Smooth muscle cell of the brain vasculature (primary cell): ENCODE data around the gene LHX4.
"Not testable (repeated sequence)": the region's sequence is repeated elsewhere in the genome, so short reads cannot be mapped to it uniquely, and the experiment has no call there.

Experiments used
- DNase-seq: peaks from one replicate; pipeline ENCODE4 v3.0.0-alpha.2; 2012; ENCODE audit warnings: low read depth, low spot score

The LHX4 gene

DNA sequence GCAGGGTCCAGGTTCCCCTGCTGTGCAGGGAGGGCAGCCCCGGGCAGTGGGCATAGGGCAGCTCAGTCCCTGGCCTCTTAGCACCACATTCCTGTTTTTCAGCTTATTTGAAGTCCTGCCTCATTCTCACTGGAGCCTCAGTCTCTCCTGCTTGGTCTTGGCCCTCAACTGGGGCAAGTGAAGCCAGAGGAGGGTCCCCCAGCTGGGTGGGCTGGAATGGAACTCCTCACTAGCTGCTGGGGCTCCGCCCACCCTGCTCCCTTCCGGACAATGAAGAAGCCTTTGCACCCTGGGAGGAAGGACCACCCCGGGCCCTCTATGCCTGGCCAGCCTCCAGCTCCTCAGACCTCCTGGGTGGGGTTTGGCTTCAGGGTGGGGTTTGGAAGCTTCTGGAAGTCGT lies 32.8 kb upstream of the LHX4 start:
- no peak for DNase-seq

DNA sequence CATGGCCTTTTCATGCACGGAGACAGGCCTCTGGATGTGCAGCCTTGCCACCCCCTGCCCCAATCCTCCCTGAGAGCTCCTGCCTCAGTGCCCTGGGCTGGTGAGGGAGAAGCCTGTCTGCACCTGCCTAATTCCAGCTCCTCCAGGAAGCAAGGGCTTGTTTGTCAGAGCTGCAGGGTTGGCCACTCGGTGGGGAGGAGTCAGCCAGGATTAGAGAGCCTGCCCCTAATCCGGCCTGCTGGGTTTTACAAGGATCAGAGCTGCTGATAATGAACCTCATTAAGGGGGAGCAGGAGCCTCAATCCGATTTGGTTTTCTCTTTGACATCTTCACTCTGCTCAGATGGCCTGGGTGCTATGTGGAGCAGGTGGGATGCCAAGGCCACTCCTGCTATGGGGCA lies 31.9 kb upstream of the LHX4 start:
- DNase-seq, result no peak

- DNase-seq, result no peak
Observed at GRCh38 chr1:180198611-180199010, 31.5 kb upstream of the LHX4 start.

DNA sequence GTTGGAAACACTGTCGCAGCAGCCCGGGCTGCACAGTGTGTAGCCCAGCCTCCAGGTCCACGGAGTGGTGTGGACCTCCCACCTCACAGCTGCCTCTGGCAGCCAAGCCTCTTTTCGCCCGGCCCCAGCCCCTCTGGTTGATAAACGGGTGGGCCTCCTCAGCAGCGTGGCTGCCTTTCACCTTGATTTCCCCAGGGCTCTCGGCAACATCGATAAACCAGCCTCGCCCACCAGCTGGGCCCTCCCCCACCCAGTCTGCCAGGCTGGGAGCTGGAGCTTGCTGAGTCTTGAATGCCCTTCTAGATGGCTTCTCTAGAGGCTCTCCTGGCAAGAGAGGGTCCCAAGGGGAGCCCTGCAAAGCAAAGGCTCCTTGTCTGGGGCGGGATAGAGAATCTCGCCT lies 31.0 kb upstream of the LHX4 start:
- DNase-seq, result no peak

DNA sequence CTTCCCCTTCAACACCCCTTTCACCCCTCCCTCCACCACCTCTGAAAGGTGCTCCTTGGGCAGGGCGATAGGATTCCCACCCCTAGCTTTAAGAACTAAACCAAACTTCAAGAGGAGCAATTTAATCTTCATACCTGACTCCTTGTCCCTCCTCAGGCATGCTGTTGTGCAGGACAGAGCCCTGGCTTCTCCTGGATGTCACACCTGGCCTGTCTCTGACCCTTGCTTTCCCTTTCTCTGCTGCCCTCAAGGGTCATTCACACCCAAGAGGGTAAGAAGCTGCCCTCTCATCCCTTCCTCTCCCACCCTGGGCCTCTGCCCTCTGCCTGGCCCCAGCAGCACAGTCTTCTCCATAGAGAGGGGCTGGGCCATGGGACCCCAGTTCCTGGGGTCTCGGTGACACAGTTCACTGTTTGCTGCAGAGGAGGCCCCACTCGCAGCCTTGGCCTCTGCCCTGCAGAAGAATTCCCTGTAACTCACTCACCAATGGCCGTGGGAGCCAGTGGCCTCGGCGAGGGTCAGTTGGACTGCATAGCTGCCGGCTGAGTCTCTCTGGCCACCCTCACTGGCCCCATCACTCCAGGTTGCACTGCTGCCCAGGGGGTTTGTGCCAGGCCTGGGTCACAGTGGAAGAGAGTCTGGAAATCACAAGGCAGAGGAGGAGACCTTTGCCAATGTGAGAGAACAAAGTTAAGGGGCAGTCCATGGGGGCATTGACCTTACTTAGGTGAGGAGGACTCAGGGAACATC lies 28.4 kb upstream of the LHX4 start:
- DNase-seq, result no peak

DNA sequence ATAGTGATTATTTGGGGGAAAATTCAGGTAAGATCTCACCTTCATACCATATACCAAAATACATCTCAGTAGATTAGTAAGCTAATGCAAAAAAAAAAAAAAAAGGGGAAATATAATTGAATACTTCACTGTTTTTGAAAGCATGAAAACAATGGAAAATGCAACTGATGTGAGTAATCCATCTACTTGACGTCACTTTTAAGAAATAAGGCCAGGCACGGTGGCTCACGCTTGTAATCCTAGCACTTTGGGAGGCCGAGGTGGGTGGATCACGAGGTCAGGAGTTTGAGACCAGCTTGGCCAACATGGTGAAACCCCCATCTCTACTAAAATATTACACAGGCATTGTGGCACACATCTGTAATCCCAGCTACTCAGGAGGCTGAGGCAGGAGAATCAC lies 27.5 kb upstream of the LHX4 start:
- DNase-seq, result not testable (repeated sequence)

DNA sequence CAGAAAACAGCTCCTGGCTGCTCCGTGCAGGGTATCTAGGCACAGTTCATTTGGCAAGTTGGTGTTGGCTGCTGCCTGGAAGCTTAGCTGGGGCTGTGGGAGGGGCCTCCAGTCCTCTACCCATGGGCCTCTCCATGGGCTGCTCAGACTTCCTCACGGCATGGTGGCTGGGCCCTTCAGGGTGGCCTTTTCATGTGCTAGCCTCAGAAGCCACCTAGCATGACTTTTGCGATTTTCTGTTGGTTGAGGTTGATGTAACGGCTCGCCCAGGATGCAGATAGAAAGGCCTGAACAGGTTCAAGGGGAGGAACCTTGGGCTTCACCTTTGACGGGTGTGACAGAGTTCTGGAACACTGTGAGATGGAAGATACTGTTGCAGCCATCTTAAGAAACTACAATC lies 25.8 kb upstream of the LHX4 start:
- no peak for DNase-seq

DNA sequence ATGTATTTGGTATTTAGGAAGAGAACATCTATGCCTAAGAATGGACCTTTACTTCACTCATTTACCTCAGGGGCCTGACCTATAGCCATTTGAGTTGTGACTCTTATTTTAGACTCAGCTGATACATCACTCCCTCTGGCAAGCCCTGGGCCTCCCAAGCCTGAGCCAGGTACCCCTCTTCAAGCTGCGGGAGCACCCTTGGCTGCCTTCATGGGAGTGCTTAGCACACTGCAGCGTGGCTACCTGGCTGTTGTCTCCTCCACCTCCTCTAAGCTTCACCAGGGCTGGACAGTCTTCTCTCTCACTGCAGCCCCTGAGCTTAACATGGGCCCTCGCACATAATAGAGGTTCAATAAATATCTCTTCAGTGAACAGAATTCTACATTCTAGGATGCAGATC lies 23.5 kb upstream of the LHX4 start:
- no peak for DNase-seq

- no peak for DNase-seq
Observed at GRCh38 chr1:180208264-180208663, 21.8 kb upstream of the LHX4 start.

GRCh38 chr1:180210008-180210620 lies 19.9 kb upstream of the LHX4 start:
- DNase-seq, result no peak

- no peak for DNase-seq
Observed at GRCh38 chr1:180211156-180211859, 18.8 kb upstream of the LHX4 start.

- no peak for DNase-seq
Observed at GRCh38 chr1:180211860-180212229, 18.2 kb upstream of the LHX4 start.

GRCh38 chr1:180213401-180214170 lies 16.5 kb upstream of the LHX4 start:
- no peak for DNase-seq

- DNase-seq, result no peak
Observed at GRCh38 chr1:180215856-180216625, 14.0 kb upstream of the LHX4 start.

DNA sequence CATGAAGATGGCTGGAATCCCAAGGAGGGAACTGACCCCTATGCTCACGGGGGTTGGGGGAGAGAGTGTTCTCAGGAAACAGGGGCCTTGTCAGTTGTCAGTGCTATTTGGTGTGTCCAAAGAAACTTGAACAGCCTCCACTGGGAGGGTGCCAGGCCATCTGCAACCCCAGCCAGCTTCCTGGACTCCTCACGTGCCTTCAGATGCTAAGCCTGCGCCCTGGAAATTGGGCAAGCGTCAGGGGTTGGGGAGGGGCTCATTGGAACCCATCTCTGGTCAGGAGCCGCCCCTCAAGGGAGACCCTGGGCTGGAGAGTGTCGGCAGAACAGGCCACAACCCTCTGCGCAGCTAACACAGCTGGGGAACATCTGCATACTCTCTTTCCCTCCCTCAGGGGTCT lies 13.1 kb upstream of the LHX4 start:
- no peak for DNase-seq

GRCh38 chr1:180218806-180219765 lies 11.0 kb upstream of the LHX4 start:
- no peak for DNase-seq

GRCh38 chr1:180219776-180220175 lies 10.3 kb upstream of the LHX4 start:
- no peak for DNase-seq

DNA sequence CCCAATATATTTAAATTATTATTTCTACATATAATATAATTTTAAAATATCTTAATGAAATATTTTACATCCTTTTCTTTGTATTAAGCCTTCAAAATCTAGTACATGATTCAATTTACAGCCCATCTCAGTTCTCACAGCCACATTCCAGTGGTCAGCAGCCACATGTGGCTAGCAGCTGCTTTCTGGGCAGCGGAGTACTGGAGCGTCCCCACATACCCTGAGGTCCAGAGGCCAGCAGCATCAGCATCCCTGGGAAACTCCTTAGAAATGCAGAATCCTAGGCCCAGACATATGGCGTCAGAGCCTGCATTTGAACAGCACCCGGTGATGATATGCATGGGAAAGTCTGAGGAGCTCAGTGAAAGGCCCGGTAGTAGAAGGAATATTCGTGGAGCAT lies 8.6 kb upstream of the LHX4 start:
- no peak for DNase-seq

DNA sequence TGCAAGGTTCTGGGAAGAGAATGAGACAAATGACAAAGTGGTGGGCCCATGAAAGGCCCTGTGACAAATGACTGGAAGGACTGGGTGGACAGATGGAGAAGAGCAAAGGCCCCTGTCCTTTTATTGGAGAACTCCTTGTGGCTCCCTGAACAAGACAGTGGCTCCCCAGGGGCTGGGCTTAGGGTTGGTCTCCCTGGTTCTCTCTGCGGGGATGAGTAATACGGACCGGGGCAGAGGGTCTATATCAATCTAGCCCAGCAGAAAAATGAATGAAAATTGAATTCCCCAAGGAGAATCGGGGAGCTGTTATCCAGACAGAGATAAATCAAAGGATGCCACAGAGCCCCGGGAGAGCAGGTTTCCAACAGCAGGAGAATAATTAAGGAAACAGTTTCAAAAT lies 5.2 kb upstream of the LHX4 start:
- DNase-seq, result no peak

- no peak for DNase-seq
Observed at GRCh38 chr1:180225403-180225802, 4.7 kb upstream of the LHX4 start.
